ENCODE results near the gene RTN4RL1.

The RTN4RL1 gene

DNA sequence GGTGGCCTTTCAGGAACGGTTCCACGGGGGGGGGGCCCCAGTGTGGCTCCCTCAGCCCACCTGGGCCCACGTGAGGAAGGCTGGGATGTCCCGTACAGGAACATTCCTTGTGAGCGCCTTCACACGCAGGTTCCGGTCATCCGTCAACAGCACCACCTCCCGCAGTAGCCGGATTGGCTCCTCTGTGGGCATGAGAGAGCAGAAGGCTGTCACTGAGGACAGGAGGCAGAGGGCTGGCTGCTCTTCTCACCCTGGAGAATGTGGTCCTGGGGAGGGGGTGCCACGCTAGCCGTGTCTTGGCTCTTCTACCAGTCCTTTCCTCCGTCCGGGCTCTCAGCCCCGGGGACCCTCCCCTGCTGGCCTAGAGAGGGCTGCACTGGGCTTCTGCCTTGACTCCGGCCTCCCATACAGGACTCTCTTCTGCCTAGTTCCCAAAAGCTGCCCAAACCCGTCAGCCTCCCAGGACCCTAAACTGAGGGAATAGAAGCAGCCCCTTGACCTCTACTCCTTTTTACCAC, 36.4 kb upstream of the RTN4RL1 start:
- no peak for TF ChIP-seq EZH2phosphoT487 (IDR thresholded peaks at IDR 0.05; ENCODE audit: borderline replicate concordance, low read length)
- TF ChIP-seq, protein P1, sequence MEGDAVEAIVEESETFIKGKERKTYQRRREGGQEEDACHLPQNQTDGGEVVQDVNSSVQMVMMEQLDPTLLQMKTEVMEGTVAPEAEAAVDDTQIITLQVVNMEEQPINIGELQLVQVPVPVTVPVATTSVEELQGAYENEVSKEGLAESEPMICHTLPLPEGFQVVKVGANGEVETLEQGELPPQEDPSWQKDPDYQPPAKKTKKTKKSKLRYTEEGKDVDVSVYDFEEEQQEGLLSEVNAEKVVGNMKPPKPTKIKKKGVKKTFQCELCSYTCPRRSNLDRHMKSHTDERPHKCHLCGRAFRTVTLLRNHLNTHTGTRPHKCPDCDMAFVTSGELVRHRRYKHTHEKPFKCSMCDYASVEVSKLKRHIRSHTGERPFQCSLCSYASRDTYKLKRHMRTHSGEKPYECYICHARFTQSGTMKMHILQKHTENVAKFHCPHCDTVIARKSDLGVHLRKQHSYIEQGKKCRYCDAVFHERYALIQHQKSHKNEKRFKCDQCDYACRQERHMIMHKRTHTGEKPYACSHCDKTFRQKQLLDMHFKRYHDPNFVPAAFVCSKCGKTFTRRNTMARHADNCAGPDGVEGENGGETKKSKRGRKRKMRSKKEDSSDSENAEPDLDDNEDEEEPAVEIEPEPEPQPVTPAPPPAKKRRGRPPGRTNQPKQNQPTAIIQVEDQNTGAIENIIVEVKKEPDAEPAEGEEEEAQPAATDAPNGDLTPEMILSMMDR (IDR thresholded peaks at IDR 0.05; ENCODE audit: low read depth, low read length, poor library complexity, severe bottlenecking) = no peak
- H3K4me1 ChIP-seq (ENCODE audit: control insufficient read depth, low read length) = peaks cover 25% of the 10 kb centered on the region
- H3F3A ChIP-seq (ENCODE audit: control insufficient read depth, insufficient read depth) = no peaks in the 10 kb centered on the region
- no peaks in the 10 kb centered on the region for H3K9me2 ChIP-seq (replicated peaks; ENCODE audit: control insufficient read depth, low read length)
- H3K9me3 ChIP-seq (ENCODE audit: control insufficient read depth, insufficient read depth, low read length) = no peaks in the 10 kb centered on the region
- no peaks in the 10 kb centered on the region for H3K79me2 ChIP-seq (ENCODE audit: control insufficient read depth, low read length)
- no peak overlapping the region for H3K27ac ChIP-seq (ENCODE audit: low read depth, low read length)
- H3K4me3 ChIP-seq (ENCODE audit: low read length) = no peak overlapping the region
- H4K20me1 ChIP-seq (ENCODE audit: control insufficient read depth, insufficient read depth, low read depth, low read length) = peaks cover 2% of the 10 kb centered on the region
- no peak overlapping the region for H3K4me2 ChIP-seq (ENCODE audit: low read length)
- peaks cover 8% of the 10 kb centered on the region for H3K36me3 ChIP-seq (ENCODE audit: control insufficient read depth, low read length)
- H3K27me3 ChIP-seq (ENCODE audit: control insufficient read depth, low read length) = peaks cover 31% of the 10 kb centered on the region

DNA sequence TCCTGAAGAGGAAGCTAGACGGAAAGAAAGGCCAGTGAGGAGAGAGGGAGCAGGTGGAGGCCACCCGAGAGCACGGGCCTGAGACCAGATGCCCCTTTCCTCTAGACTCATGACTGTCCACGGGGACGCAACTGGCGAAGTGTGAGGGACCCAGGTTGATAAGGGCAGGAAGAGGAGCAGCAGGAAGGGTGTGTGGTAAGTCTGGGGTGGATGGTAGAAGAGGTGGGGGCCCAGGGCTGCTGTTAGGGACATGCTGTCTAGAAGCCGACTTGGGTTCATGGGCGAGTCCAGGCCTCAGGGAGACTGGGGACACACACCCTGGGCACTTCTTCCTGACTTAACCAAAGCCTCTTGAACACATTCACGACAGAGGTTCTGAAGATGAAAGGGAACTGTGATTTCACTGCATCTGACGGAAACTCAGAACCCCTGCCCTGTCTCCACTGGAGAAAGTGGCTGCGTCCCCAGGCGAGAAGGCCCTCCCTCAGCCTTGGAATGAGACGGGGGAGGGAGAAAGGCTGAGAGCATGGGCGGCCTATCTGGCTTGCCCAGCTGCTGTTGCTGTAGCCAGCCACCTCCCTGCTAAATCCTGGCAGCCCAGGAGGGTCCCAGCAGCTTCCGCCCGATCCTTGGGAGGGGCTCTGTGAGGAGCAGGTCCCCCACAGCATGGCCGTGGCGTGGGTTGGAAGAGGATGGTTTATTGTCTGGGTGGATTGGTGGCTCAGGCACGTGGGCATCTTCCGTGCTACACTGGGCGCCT, 35.7 kb upstream of the RTN4RL1 start:
- Histone ChIP-seq H3K27ac (ENCODE audit: low read depth, low read length) (no peak overlapping the region), H3K27me3 (ENCODE audit: control insufficient read depth, low read length) (peaks cover 37% of the 10 kb centered on the region)
- TF ChIP-seq, protein P1 (IDR thresholded peaks at IDR 0.05; ENCODE audit: low read depth, low read length, poor library complexity, severe bottlenecking) = no peak
- TF ChIP-seq EZH2phosphoT487 (IDR thresholded peaks at IDR 0.05; ENCODE audit: borderline replicate concordance, low read length) = no peak

DNA sequence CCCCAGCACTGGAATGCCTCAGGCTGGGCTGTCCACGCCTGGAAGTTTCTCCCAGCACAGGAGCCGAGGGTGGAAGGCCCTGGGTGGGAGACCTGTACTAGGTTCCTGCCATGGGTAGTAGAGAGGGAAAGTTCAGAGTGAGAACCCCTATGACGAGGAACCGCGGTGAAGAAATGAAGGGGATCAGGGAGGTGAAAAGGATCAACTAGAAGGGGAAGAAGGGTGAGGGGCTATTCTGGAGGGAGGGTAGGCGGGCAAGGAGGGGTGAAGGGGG, 35.2 kb upstream of the RTN4RL1 start:
- no peak overlapping the region for H3K4me3 ChIP-seq (ENCODE audit: low read length)
- H3K36me3 ChIP-seq (ENCODE audit: control insufficient read depth, low read length) = peaks cover 5% of the 10 kb centered on the region
- H3K4me1 ChIP-seq (ENCODE audit: control insufficient read depth, low read length) = peaks cover 34% of the 10 kb centered on the region
- peaks cover 40% of the 10 kb centered on the region for H3K27me3 ChIP-seq (ENCODE audit: control insufficient read depth, low read length)
- H4K20me1 ChIP-seq (ENCODE audit: control insufficient read depth, insufficient read depth, low read depth, low read length) = peaks cover 2% of the 10 kb centered on the region
- H3K9me3 ChIP-seq (ENCODE audit: control insufficient read depth, insufficient read depth, low read length) = no peaks in the 10 kb centered on the region
- TF ChIP-seq EZH2phosphoT487 (IDR thresholded peaks at IDR 0.05; ENCODE audit: borderline replicate concordance, low read length) = no peak
- TF ChIP-seq, protein P1 (IDR thresholded peaks at IDR 0.05; ENCODE audit: low read depth, low read length, poor library complexity, severe bottlenecking) = no peak
- no peaks in the 10 kb centered on the region for H3K79me2 ChIP-seq (ENCODE audit: control insufficient read depth, low read length)
- no peaks in the 10 kb centered on the region for H3K9me2 ChIP-seq (replicated peaks; ENCODE audit: control insufficient read depth, low read length)
- H3F3A ChIP-seq (ENCODE audit: control insufficient read depth, insufficient read depth) = no peaks in the 10 kb centered on the region
- H3K4me2 ChIP-seq (ENCODE audit: low read length) = no peak overlapping the region
- no peak overlapping the region for H3K27ac ChIP-seq (ENCODE audit: low read depth, low read length)

More for the DNA sequence above, 35.7 kb upstream of the RTN4RL1 start:
- Histone ChIP-seq H3K4me2 (ENCODE audit: low read length) (no peak overlapping the region), H3K9me2 (replicated peaks; ENCODE audit: control insufficient read depth, low read length) (no peaks in the 10 kb centered on the region), H3K4me3 (ENCODE audit: low read length) (no peak overlapping the region), H3K36me3 (ENCODE audit: control insufficient read depth, low read length) (peaks cover 5% of the 10 kb centered on the region), H3K79me2 (ENCODE audit: control insufficient read depth, low read length) (no peaks in the 10 kb centered on the region), H3K9me3 (ENCODE audit: control insufficient read depth, insufficient read depth, low read length) (no peaks in the 10 kb centered on the region), H3K4me1 (ENCODE audit: control insufficient read depth, low read length) (peaks cover 30% of the 10 kb centered on the region), H4K20me1 (ENCODE audit: control insufficient read depth, insufficient read depth, low read depth, low read length) (peaks cover 2% of the 10 kb centered on the region), H3F3A (ENCODE audit: control insufficient read depth, insufficient read depth) (no peaks in the 10 kb centered on the region)
